NOMO-1 (cell line): ENCODE results near the gene ZNF69.
"Not testable (repeated sequence)": the region's sequence is repeated elsewhere in the genome, so short reads cannot be mapped to it uniquely, and the experiment has no call there.

Experiments used
- DNase-seq, 2 experiments: peaks; one replicate each; lab custom pipeline; 2025; ENCODE audit not compliant: unreplicated experiment in 2 of 2; lab: John Stamatoyannopoulos, UW

Gene ZNF69

GRCh38 chr19:11887611-11888531 is at the start of gene ZNF69:
Gene ZNF69, plus strand, starts transcription at chr19:11887782. Its CDS starts 142 bp downstream, at chr19:11887924.
- DNase-seq = peak; percentile 41 to 80

GRCh38 chr19:11843722-11844121 is 43.9 kb upstream of the ZNF69 start:
- no peak for DNase-seq

- DNase-seq = not testable (repeated sequence)
These were observed 40.0 kb upstream of the ZNF69 start for GRCh38 chr19:11847615-11848014.

GRCh38 chr19:11848200-11848593 is 39.4 kb upstream of the ZNF69 start:
- DNase-seq = no peak

GRCh38 chr19:11848594-11849469 is 38.8 kb upstream of the ZNF69 start, which contains the start of gene ZNF439:
Gene ZNF439, plus strand, starts transcription at chr19:11848726. Its CDS starts 142 bp downstream, at chr19:11848868.
- peak; percentile 23 to 73 for DNase-seq

GRCh38 chr19:11850289-11850688 is 37.3 kb upstream of the ZNF69 start:
- DNase-seq = not testable (repeated sequence)

- no peak for DNase-seq
These were observed 34.2 kb upstream of the ZNF69 start for GRCh38 chr19:11853358-11853757.

GRCh38 chr19:11856596-11857250 is 30.9 kb upstream of the ZNF69 start:
- no peak for DNase-seq

- no peak for DNase-seq
These were observed 26.9 kb upstream of the ZNF69 start for GRCh38 chr19:11860721-11861120.

GRCh38 chr19:11861301-11861700 is 26.3 kb upstream of the ZNF69 start:
- no peak for DNase-seq

GRCh38 chr19:11867766-11868165 is 19.8 kb upstream of the ZNF69 start:
- not testable (repeated sequence) for DNase-seq

- DNase-seq = no peak
These were observed 19.4 kb upstream of the ZNF69 start for GRCh38 chr19:11868188-11868587.

GRCh38 chr19:11872624-11873023 is 15.0 kb upstream of the ZNF69 start:
- DNase-seq = no peak

- no peak for DNase-seq
These were observed 13.8 kb upstream of the ZNF69 start for GRCh38 chr19:11873762-11874161.

GRCh38 chr19:11879687-11880266 is 7.8 kb upstream of the ZNF69 start:
- DNase-seq = not testable (repeated sequence)

- no peak for DNase-seq
These were observed 7.0 kb upstream of the ZNF69 start for GRCh38 chr19:11880598-11880997.

- peak; percentile 53 to 60 for DNase-seq
These were observed 6.3 kb upstream of the ZNF69 start for GRCh38 chr19:11881151-11881800.

- no peak for DNase-seq
These were observed 5.0 kb upstream of the ZNF69 start for GRCh38 chr19:11882606-11883005.

- DNase-seq = peak; percentile 14 to 45
These were observed 360 bp upstream of the ZNF69 start for GRCh38 chr19:11887234-11887610.

GRCh38 chr19:11889901-11890300 is 2.3 kb downstream of the ZNF69 start:
- not testable (repeated sequence) for DNase-seq
